ENCODE results near the gene SHB. TPM values are rescaled to one million over a fixed set of nuclear protein-coding genes. Genes with fewer than 3 reads are reported as not detected.

SHB gene
- polyA plus RNA-seq, 2 of the 4 experiments (the other 2 are of a cell fraction), result 15.4 to 22.0 TPM

DNA sequence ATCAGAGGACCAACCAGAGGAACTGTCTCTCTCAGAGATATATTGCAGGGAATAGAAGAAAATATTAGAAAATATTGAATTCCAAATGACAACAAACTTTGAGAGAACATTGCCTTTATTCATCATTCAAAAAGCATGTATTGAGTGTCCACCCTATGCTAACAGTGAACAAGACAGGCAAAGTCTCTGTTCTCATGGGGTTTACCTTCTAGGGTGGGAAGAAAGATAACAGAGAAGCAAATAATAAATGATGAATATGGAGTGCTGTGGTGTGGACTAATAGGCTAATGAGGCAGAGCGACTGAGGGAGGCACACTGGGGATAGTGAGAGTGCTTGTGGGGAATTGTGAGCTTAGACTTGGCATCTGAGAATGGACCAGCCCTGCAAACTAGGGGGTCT lies 43.4 kb upstream of the SHB start:
- no peak overlapping the region for H3K4me2 ChIP-seq
- ATAC-seq, result no peak
- H3K27ac ChIP-seq, result no peak overlapping the region
- CTCF ChIA-PET, result interaction anchor here (0.5 to 2.0 kb wide), 4 partner anchors 10 to 630 kb away, joined by 3 to 12 read pairs (median 4); no protein-coding TSS in a partner anchor
- H3K9me3 ChIP-seq, result peaks cover 11% of the 10 kb centered on the region; the same call in 1 of the 3 replicates
- POLR2A ChIA-PET, result no interaction called here
- TF ChIP-seq MAZ (IDR thresholded peaks at IDR 0.05; ENCODE audit: borderline replicate concordance, low read depth, low read length) (no peak), JUNB (IDR thresholded peaks at IDR 0.05) (no peak), RFX5 (IDR thresholded peaks at IDR 0.05) (no peak), TFCP2L1 (CRISPR knock-in tag; IDR thresholded peaks at IDR 0.05) (no peak), NPAS2 (CRISPR knock-in tag; IDR thresholded peaks at IDR 0.05; ENCODE audit: borderline replicate concordance) (no peak), ESRRA (IDR thresholded peaks at IDR 0.05; ENCODE audit: borderline replicate concordance, low read length) (no peak), SREBF2 (IDR thresholded peaks at IDR 0.05) (no peak), RCOR1 (IDR thresholded peaks at IDR 0.05; ENCODE audit: low read depth, low read length) (no peak), GATA3 (IDR thresholded peaks at IDR 0.05; ENCODE audit: borderline replicate concordance) (no peak), RARB (CRISPR knock-in tag; IDR thresholded peaks at IDR 0.05) (no peak), POLR2AphosphoS2 (conservative IDR thresholded peaks at IDR 0.05; ENCODE audit: low read length) (no peak), EHMT2 (IDR thresholded peaks at IDR 0.05; ENCODE audit: low read depth) (no peak), SMC3 (IDR thresholded peaks at IDR 0.05) (no peak)
- TF ChIP-seq, protein P1, sequence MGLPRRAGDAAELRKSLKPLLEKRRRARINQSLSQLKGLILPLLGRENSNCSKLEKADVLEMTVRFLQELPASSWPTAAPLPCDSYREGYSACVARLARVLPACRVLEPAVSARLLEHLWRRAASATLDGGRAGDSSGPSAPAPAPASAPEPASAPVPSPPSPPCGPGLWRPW (IDR thresholded peaks at IDR 0.05), result no peak
- FAIRE-seq, result no peak
- H3K4me3 ChIP-seq, result no peak overlapping the region
- H3K4me1 ChIP-seq, result no peaks in the 10 kb centered on the region
- DNase-seq (ENCODE audit: low read depth in 1 of 2, low spot score in 1 of 2), result no peak
- WGBS (ENCODE audit: missing lambda C conversion rate), result 97% methylated on average over 1 of the region's 1 CpG

DNA sequence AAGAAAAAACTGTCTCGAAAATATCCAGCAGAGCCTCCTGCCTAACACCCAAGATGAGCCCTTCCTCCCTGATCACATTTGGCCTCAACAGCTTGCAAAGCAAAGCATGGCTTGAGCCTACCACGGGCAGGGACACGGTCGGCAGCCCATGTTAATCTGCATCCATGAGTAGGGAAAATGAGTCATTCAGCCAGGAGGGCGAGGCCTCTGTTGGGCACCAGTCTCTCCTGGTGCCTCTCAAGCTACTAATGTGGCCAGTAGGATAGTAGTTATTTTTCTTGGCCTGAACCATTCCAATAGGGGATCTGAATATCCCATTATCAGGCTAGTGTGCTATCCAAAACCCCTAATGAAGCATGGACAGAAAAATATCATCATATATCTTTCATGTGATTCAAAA lies 43.0 kb upstream of the SHB start:
- ChIA-PET CTCF (interaction anchor here (0.5 to 2.0 kb wide), 2 partner anchors 24 to 630 kb away, joined by 3 to 12 read pairs; no protein-coding TSS in a partner anchor), POLR2A (no interaction called here)
- Histone ChIP-seq H3K27ac (no peak overlapping the region), H3K4me3 (no peak overlapping the region), H3K9me3 (peaks cover 11% of the 10 kb centered on the region; the same call in 1 of the 3 replicates), H3K4me1 (no peaks in the 10 kb centered on the region), H3K4me2 (no peak overlapping the region)
- no peak for TF ChIP-seq HEYL (CRISPR knock-in tag; IDR thresholded peaks at IDR 0.05)
- no peak for TF ChIP-seq KDM5A (IDR thresholded peaks at IDR 0.05)
- no peak for TF ChIP-seq POLR2AphosphoS2 (conservative IDR thresholded peaks at IDR 0.05; ENCODE audit: low read length)
- TF ChIP-seq FOSL2 (IDR thresholded peaks at IDR 0.05), result no peak
- no peak for TF ChIP-seq FOSL2 (CRISPR knock-in tag; IDR thresholded peaks at IDR 0.05)
- no peak for TF ChIP-seq TP53 (CRISPR knock-in tag; IDR thresholded peaks at IDR 0.05)
- no peak for TF ChIP-seq NPAS2 (CRISPR knock-in tag; IDR thresholded peaks at IDR 0.05; ENCODE audit: borderline replicate concordance)
- TF ChIP-seq, protein P2, sequence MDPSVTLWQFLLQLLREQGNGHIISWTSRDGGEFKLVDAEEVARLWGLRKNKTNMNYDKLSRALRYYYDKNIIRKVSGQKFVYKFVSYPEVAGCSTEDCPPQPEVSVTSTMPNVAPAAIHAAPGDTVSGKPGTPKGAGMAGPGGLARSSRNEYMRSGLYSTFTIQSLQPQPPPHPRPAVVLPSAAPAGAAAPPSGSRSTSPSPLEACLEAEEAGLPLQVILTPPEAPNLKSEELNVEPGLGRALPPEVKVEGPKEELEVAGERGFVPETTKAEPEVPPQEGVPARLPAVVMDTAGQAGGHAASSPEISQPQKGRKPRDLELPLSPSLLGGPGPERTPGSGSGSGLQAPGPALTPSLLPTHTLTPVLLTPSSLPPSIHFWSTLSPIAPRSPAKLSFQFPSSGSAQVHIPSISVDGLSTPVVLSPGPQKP (IDR thresholded peaks at IDR 0.05; ENCODE audit: low read depth, low read length), result no peak
- TF ChIP-seq FOXS1 (CRISPR knock-in tag; IDR thresholded peaks at IDR 0.05), result no peak
- TF ChIP-seq, protein P3, sequence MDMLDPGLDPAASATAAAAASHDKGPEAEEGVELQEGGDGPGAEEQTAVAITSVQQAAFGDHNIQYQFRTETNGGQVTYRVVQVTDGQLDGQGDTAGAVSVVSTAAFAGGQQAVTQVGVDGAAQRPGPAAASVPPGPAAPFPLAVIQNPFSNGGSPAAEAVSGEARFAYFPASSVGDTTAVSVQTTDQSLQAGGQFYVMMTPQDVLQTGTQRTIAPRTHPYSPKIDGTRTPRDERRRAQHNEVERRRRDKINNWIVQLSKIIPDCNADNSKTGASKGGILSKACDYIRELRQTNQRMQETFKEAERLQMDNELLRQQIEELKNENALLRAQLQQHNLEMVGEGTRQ (IDR thresholded peaks at IDR 0.05), result no peak
- 32% methylated on average over 5 of the region's 5 CpGs for WGBS (ENCODE audit: missing lambda C conversion rate)
- no peak for DNase-seq (ENCODE audit: low read depth in 1 of 2, low spot score in 1 of 2)
- ATAC-seq, result no peak
- FAIRE-seq, result no peak

DNA sequence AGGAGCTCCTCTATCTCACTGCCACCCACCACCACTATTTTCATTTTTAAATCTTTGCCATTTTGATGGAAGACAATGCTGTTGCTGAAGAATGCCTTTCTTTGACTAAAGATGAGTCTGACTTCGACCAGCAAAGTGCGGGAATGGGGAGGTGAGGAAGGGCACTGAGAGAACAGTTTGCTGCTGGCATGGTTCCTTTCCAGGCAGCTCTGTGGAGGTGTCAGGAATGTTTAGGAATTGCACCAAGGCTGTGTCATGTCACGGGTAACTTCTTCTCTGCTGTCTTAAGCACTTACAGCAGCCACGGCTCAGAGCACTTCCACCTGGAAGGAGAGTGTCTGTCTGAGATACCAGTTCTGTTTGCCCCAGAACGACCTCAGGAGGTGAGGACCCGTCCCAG lies 41.4 kb upstream of the SHB start:
- no peak for ATAC-seq
- FAIRE-seq, result no peak
- DNase-seq (ENCODE audit: low read depth in 1 of 2, low spot score in 1 of 2), result no peak
- no peak overlapping the region for H3K4me2 ChIP-seq
- peaks cover 11% of the 10 kb centered on the region; the same call in 1 of the 3 replicates for H3K9me3 ChIP-seq
- H3K27ac ChIP-seq, result no peak overlapping the region
- no peaks in the 10 kb centered on the region for H3K4me1 ChIP-seq
- CTCF ChIA-PET, result interaction anchor here (3.2 kb wide), 1 partner anchor 23 kb away, joined by 24 read pairs; no protein-coding TSS in a partner anchor
- no peak overlapping the region for H3K4me3 ChIP-seq
- WGBS (ENCODE audit: missing lambda C conversion rate), result 43% methylated on average over 6 of the region's 6 CpGs
- POLR2A ChIA-PET, result no interaction called here
- TF ChIP-seq CHD4 (IDR thresholded peaks at IDR 0.05; ENCODE audit: borderline replicate concordance), result no peak
- TF ChIP-seq, protein P2 (IDR thresholded peaks at IDR 0.05; ENCODE audit: low read depth, low read length), result no peak
- no peak for TF ChIP-seq E2F6 (IDR thresholded peaks at IDR 0.05; ENCODE audit: borderline replicate concordance, low read depth)
- TF ChIP-seq BCL3 (IDR thresholded peaks at IDR 0.05), result no peak
- TF ChIP-seq PHF8 (IDR thresholded peaks at IDR 0.05; ENCODE audit: borderline replicate concordance, low read depth), result no peak
- TF ChIP-seq HDAC2 (IDR thresholded peaks at IDR 0.05), result no peak
- no peak for TF ChIP-seq RNF2 (IDR thresholded peaks at IDR 0.05; ENCODE audit: borderline replicate concordance, low read depth)
- no peak for TF ChIP-seq GATA3 (IDR thresholded peaks at IDR 0.05; ENCODE audit: borderline replicate concordance)
- TF ChIP-seq KDM5A (IDR thresholded peaks at IDR 0.05), result no peak
- TF ChIP-seq BHLHE40 (IDR thresholded peaks at IDR 0.05; ENCODE audit: low read depth, low read length), result no peak
- TF ChIP-seq SMC3 (IDR thresholded peaks at IDR 0.05), result no peak
- no peak for TF ChIP-seq POLR2AphosphoS2 (conservative IDR thresholded peaks at IDR 0.05; ENCODE audit: low read length)
- no peak for TF ChIP-seq EP300 (IDR thresholded peaks at IDR 0.05)
- TF ChIP-seq ESRRA (IDR thresholded peaks at IDR 0.05; ENCODE audit: borderline replicate concordance, low read length), result no peak
- TF ChIP-seq FOSL2 (IDR thresholded peaks at IDR 0.05), result no peak
- TF ChIP-seq FOSL2 (CRISPR knock-in tag; IDR thresholded peaks at IDR 0.05), result no peak

All from A549 (cell line).